Endothelial cell of umbilical vein (primary cell): ENCODE results near the gene CAMTA1. TPM values are rescaled to one million over a fixed set of nuclear protein-coding genes. Genes with fewer than 3 reads are reported as not detected.

Experiments
- BruUV-seq: library from RNA; stranded (reverse); fragments of 400-500 nt; replicated peaks from 2 replicates; lab custom pipeline; 2021; lab: Mats Ljungman, UMichigan
- CTCF ChIA-PET: fragments of 300-600, 350-600 bp; sonication (Branson Sonifier 250); formaldehyde crosslinking; loops from one replicate; lab custom pipeline; 2021; ENCODE audit warnings: antibody characterized with exemption, inconsistent platforms; lab: Charles Lee
- POLR2A ChIA-PET: fragments of 300-600, 350-600 bp; sonication (Branson Sonifier 250); formaldehyde crosslinking; loops from one replicate; lab custom pipeline; 2021; ENCODE audit warnings: antibody characterized with exemption, inconsistent platforms; lab: Charles Lee
- DNase-seq: peaks from one replicate; pipeline ENCODE4 v3.0.0-alpha.2; 2011; ENCODE audit warnings: low read depth, low spot score
- FAIRE-seq: peaks from 2 replicates; lab custom pipeline; 2011; peaks lifted over from hg19 to GRCh38; lab: Jason Lieb, UNC
- H2AFZ ChIP-seq: 2 replicates; pipeline ENCODE4 v1.6.0; 2012; ENCODE audit warnings: low read depth, low read length, control low read depth, inconsistent platforms
- H3K27ac ChIP-seq: 2 replicates; pipeline ENCODE4 v1.5.1; 2011; ENCODE audit warnings: low read depth, mild to moderate bottlenecking, control low read depth, low read length, moderate library complexity; ENCODE audit not compliant: insufficient read depth
- H3K27me3 ChIP-seq, 2 experiments: 2 replicates each; pipeline versions ENCODE4 v1.6.0 to v1.6.1; 2011; ENCODE audit warnings: low read length in 2 of 2, mixed read lengths in 1 of 2; ENCODE audit not compliant: control insufficient read depth in 2 of 2, insufficient read depth in 2 of 2
- H3K36me3 ChIP-seq, 2 experiments: 2 replicates in 1 of 2; 3 replicates in 1 of 2; pipeline ENCODE4 v1.5.1; 2011; ENCODE audit warnings: low read length in 2 of 2, mild to moderate bottlenecking in 1 of 2, moderate library complexity in 1 of 2; ENCODE audit not compliant: control insufficient read depth in 2 of 2, insufficient read depth in 2 of 2; ENCODE audit errors: extremely low read depth in 1 of 2
- H3K4me1 ChIP-seq: 3 replicates; pipeline ENCODE4 v1.5.1; 2011; ENCODE audit warnings: mild to moderate bottlenecking, low read length; ENCODE audit not compliant: control insufficient read depth, insufficient read depth; ENCODE audit errors: extremely low read depth
- H3K4me2 ChIP-seq: 2 replicates; pipeline ENCODE4 v1.6.1; 2011; ENCODE audit warnings: low read length, control low read depth, mixed read lengths; ENCODE audit not compliant: insufficient read depth
- H3K4me3 ChIP-seq, 3 experiments: fragments of 200-600 bp in 1 of 3; sonication (generic), shearing (Covaris generic) in 1 of 3; replicated peaks in 1 of 3; 2 replicates each; pipeline ENCODE4 v1.5.1; 2011 to 2016; ENCODE audit warnings: control low read depth in 3 of 3, low read length in 3 of 3, mild to moderate bottlenecking in 2 of 3, inconsistent platforms in 1 of 3, low read depth in 1 of 3, moderate library complexity in 1 of 3; ENCODE audit not compliant: insufficient read depth in 1 of 3
- H3K79me2 ChIP-seq: 2 replicates; pipeline ENCODE4 v1.6.0; 2012; ENCODE audit warnings: low read length, inconsistent platforms; ENCODE audit not compliant: control insufficient read depth, insufficient read depth
- H3K9ac ChIP-seq: replicated peaks from 2 replicates; pipeline ENCODE3; 2011; ENCODE audit warnings: low read length, control low read depth; ENCODE audit not compliant: insufficient read depth; ENCODE audit errors: extremely low read depth
- H3K9me1 ChIP-seq: replicated peaks from 3 replicates; pipeline ENCODE4 v1.6.0; 2011; ENCODE audit warnings: mild to moderate bottlenecking, low read length; ENCODE audit not compliant: control insufficient read depth, insufficient read depth; ENCODE audit errors: extremely low read depth
- H3K9me3 ChIP-seq: replicated peaks from 2 replicates; pipeline ENCODE4 v1.5.1; 2012; ENCODE audit warnings: low read length, inconsistent platforms; ENCODE audit not compliant: control insufficient read depth, insufficient read depth
- H4K20me1 ChIP-seq: replicated peaks from 2 replicates; pipeline ENCODE3; 2011; ENCODE audit warnings: mild to moderate bottlenecking, low read length; ENCODE audit not compliant: control insufficient read depth, insufficient read depth; ENCODE audit errors: extremely low read depth
- EZH2 ChIP-seq: IDR thresholded peaks from 2 replicates; pipeline ENCODE4 v1.6.1; 2012; ENCODE audit warnings: borderline replicate concordance, low read depth, mild to moderate bottlenecking, moderate library complexity, low read length, inconsistent platforms; ENCODE audit not compliant: severe bottlenecking
- FOS ChIP-seq: IDR thresholded peaks from 2 replicates; pipeline ENCODE4 v1.6.1; 2011; ENCODE audit warnings: mild to moderate bottlenecking, low read length, moderate library complexity, borderline replicate concordance; ENCODE audit not compliant: insufficient read depth
- GATA2 ChIP-seq: IDR thresholded peaks from 2 replicates; pipeline ENCODE4 v1.7.0; 2011; ENCODE audit warnings: low read depth, mild to moderate bottlenecking, moderate library complexity, mixed read lengths, low read length; ENCODE audit not compliant: insufficient read length, insufficient read depth
- JUN ChIP-seq: IDR thresholded peaks from 2 replicates; pipeline ENCODE4 v1.6.1; 2011; ENCODE audit warnings: borderline replicate concordance, low read depth; ENCODE audit not compliant: insufficient read length, insufficient read depth
- MYC ChIP-seq: IDR thresholded peaks from one replicate; pipeline ENCODE4 v1.6.1; 2011; ENCODE audit warnings: mild to moderate bottlenecking, low read depth, low read length
- POLR2A ChIP-seq: IDR thresholded peaks from 2 replicates; pipeline ENCODE4 v1.6.1; 2012; ENCODE audit warnings: low read depth, mild to moderate bottlenecking, control low read depth, low read length
- POLR2AphosphoS5 ChIP-seq: IDR thresholded peaks from 2 replicates; pipeline ENCODE4 v1.6.1; 2012; ENCODE audit warnings: low read depth, mild to moderate bottlenecking, control low read depth, low read length, moderate library complexity; ENCODE audit not compliant: insufficient read depth
- dilution Hi-C: fragments of 300-500 bp; cut with MboI; formaldehyde crosslinking; loops from one replicate; pipeline ENCODE4 v1.15.0; 2019; ENCODE audit warnings: low sequenced_read_pairs; ENCODE audit not compliant: extremely low pct_ligation_motif_present
- intact Hi-C: fragments of 100-400 bp; cut with micrococcal nuclease; formaldehyde crosslinking; loops from one replicate; pipeline ENCODE4 v1.10.0; 2022
- polyA plus RNA-seq, 4 experiments: library from polyadenylated mRNA; depleted of rRNA in 3 of 4; stranded (reverse) in 3 of 4; unstranded in 1 of 4; fragments of >200 nt; gene quantifications; 2 replicates each; pipeline versions ENCODE4 v1.2.1 to v1.2.3, GENCODE V29; 2011 to 2012; ENCODE audit warnings: missing spikeins in 1 of 4
- total RNA-seq: library from RNA; stranded (reverse); gene quantifications from 2 replicates; pipeline ENCODE4 v1.2.3, GENCODE V29; 2021
- TF ChIP-seq, protein P1 (sequence below): IDR thresholded peaks from 2 replicates; pipeline ENCODE4 v1.6.1; 2011; ENCODE audit not compliant: insufficient read depth, insufficient read length
- TF ChIP-seq, protein P2 (sequence below), 2 donors: IDR thresholded peaks; 1 replicate in 1 of 2; 2 replicates in 1 of 2; pipeline ENCODE4 v1.5.1; 2011; ENCODE audit warnings: low read length in 2 of 2, mild to moderate bottlenecking in 2 of 2, moderate library complexity in 2 of 2, control low read depth in 1 of 2, inconsistent platforms in 1 of 2, low read depth in 1 of 2; ENCODE audit not compliant: insufficient read depth in 1 of 2; ENCODE audit errors: extremely low read depth in 1 of 2

Gene CAMTA1
- total and polyA plus RNA-seq, 2 donors (not counting 3 experiments of a cell fraction or from before 2014, with no cell fraction given) = 50.8 to 92.7 TPM

DNA sequence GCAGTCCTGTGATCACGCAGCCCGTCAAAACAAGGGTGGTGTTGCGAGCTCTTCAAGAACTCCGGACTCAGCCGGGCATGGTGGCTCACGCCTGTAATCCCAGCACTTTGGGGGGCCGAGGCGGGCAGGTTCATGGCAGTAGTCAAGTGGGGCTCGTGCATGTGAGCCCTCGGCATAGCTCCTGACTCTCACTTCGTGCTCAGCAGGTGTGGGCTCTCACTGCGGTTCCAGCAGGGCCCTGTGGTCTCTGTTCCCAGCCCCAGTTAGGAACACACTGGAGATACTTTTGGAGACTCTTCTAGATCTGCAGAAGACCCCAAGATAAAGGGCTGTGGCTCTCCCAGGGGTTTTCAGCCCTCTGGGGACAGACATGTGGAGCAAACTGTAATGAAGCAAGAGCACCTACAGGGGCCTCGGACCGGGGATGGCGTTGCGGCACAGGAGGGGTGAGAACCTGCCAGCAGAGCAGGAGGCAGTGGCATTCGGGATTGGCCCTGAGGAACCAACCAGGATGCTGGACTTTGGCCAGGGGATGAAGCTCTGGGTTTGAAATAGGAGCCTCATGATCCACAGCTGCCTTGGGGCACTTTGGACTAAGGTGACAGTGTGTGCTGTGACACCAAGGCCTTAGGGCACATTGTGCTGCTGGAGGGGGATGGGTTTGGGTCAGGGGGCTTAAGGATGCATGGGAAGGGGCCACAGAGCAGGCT, 443.2 kb downstream of the CAMTA1 start:
- H3K27me3 ChIP-seq = no peaks in the 10 kb centered on the region
- H3K4me3 ChIP-seq = no peak overlapping the region
- H4K20me1 ChIP-seq = no peaks in the 10 kb centered on the region
- dilution Hi-C loops (no loop called here), intact Hi-C loops (no loop called here)
- H3K9me3 ChIP-seq = no peaks in the 10 kb centered on the region
- TF ChIP-seq, protein P1, sequence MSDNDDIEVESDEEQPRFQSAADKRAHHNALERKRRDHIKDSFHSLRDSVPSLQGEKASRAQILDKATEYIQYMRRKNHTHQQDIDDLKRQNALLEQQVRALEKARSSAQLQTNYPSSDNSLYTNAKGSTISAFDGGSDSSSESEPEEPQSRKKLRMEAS = no peak
- TF ChIP-seq EZH2 (no peak), JUN (no peak)
- DNase-seq = no peak
- H3K79me2 ChIP-seq = no peaks in the 10 kb centered on the region
- no peak overlapping the region for H2AFZ ChIP-seq
- H3K4me2 ChIP-seq = no peak overlapping the region
- FAIRE-seq = no peak
- no peak overlapping the region for H3K9ac ChIP-seq
- no peaks in the 10 kb centered on the region for H3K9me1 ChIP-seq
- no peaks in the 10 kb centered on the region for H3K4me1 ChIP-seq
- BruUV-seq = no TSS peak
- ChIA-PET POLR2A (no interaction called here), CTCF (interaction anchor here (0.6 to 2.1 kb wide), 3 partner anchors 10 to 165 kb away, joined by 3 to 5 read pairs (median 4); no protein-coding TSS in a partner anchor)
- no peaks in the 10 kb centered on the region for H3K36me3 ChIP-seq
- no peak overlapping the region for H3K27ac ChIP-seq

DNA sequence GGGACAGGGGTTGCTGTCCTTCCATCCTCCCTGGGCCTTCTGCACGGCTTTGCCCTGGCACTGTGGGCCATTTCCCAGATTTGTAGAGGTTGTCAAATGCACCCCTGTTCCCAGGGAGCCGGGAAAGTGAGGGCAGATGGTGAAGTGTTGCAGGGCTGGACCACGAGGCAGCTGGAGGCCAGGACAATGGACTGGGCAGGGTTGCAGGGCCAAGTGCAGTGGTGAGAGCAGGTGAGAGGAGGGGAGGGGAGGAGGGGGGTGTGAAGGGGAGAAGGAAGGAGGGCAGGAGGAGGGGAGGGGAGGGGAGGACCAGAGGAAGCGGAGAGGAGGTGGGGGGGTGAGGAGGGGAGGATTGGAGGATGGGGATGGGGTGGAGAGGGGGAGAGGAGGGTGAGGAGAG, 443.9 kb downstream of the CAMTA1 start:
- no peaks in the 10 kb centered on the region for H3K4me1 ChIP-seq
- no peak for FAIRE-seq
- no peaks in the 10 kb centered on the region for H3K9me1 ChIP-seq
- CTCF ChIA-PET = interaction anchor here (1.2 to 2.1 kb wide), 3 partner anchors 11 to 22 kb away, joined by 3 to 5 read pairs (median 4); no protein-coding TSS in a partner anchor
- no peaks in the 10 kb centered on the region for H3K9me3 ChIP-seq
- H3K27ac ChIP-seq = no peak overlapping the region
- TF ChIP-seq MYC = no peak
- TF ChIP-seq, protein P1 = no peak
- no peak for TF ChIP-seq JUN
- no peak for TF ChIP-seq POLR2AphosphoS5
- TF ChIP-seq GATA2 = no peak
- TF ChIP-seq POLR2A = no peak
- no peak for TF ChIP-seq EZH2
- no peak for TF ChIP-seq FOS
- TF ChIP-seq, protein P2, sequence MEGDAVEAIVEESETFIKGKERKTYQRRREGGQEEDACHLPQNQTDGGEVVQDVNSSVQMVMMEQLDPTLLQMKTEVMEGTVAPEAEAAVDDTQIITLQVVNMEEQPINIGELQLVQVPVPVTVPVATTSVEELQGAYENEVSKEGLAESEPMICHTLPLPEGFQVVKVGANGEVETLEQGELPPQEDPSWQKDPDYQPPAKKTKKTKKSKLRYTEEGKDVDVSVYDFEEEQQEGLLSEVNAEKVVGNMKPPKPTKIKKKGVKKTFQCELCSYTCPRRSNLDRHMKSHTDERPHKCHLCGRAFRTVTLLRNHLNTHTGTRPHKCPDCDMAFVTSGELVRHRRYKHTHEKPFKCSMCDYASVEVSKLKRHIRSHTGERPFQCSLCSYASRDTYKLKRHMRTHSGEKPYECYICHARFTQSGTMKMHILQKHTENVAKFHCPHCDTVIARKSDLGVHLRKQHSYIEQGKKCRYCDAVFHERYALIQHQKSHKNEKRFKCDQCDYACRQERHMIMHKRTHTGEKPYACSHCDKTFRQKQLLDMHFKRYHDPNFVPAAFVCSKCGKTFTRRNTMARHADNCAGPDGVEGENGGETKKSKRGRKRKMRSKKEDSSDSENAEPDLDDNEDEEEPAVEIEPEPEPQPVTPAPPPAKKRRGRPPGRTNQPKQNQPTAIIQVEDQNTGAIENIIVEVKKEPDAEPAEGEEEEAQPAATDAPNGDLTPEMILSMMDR (IDR thresholded peaks at IDR 0.05; ENCODE audit: extremely low read depth in 1 of 2, insufficient read depth in 1 of 2, low read depth in 1 of 2, low read length in 2 of 2) = no peak
- dilution Hi-C loops (no loop called here), intact Hi-C loops (no loop called here)
- H3K79me2 ChIP-seq = no peaks in the 10 kb centered on the region
- BruUV-seq = no TSS peak
- no peaks in the 10 kb centered on the region for H4K20me1 ChIP-seq
- H3K4me3 ChIP-seq = no peak overlapping the region
- H3K9ac ChIP-seq = no peak overlapping the region
- H3K4me2 ChIP-seq = no peak overlapping the region
- H3K36me3 ChIP-seq = no peaks in the 10 kb centered on the region
- no peak overlapping the region for H2AFZ ChIP-seq
- DNase-seq = no peak
- POLR2A ChIA-PET = no interaction called here
- H3K27me3 ChIP-seq = no peaks in the 10 kb centered on the region
